ENCODE results near the gene GPLD1.

The GPLD1 gene, protein sequence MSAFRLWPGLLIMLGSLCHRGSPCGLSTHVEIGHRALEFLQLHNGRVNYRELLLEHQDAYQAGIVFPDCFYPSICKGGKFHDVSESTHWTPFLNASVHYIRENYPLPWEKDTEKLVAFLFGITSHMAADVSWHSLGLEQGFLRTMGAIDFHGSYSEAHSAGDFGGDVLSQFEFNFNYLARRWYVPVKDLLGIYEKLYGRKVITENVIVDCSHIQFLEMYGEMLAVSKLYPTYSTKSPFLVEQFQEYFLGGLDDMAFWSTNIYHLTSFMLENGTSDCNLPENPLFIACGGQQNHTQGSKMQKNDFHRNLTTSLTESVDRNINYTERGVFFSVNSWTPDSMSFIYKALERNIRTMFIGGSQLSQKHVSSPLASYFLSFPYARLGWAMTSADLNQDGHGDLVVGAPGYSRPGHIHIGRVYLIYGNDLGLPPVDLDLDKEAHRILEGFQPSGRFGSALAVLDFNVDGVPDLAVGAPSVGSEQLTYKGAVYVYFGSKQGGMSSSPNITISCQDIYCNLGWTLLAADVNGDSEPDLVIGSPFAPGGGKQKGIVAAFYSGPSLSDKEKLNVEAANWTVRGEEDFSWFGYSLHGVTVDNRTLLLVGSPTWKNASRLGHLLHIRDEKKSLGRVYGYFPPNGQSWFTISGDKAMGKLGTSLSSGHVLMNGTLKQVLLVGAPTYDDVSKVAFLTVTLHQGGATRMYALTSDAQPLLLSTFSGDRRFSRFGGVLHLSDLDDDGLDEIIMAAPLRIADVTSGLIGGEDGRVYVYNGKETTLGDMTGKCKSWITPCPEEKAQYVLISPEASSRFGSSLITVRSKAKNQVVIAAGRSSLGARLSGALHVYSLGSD

DNA sequence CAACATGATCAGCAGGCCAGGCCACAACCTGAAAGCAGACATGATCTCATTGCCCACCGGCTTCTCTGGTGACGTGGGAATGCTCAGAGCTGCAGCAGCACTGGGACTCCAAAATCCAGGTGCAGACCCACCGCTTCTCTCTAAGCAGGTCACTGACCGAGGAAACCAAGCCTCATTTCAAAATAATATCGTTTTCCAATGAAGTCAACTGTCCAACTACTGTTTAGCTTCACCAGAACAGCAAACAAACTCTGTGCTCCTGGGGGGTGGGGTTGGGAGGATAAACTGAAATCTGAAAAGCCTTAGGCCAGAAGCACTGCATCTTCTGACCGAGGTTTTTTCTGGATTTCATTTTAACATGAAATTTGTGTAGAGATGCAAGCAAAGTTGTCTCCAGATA is at the start of gene GPLD1:
GPLD1 (minus strand) TSS at position 109 of the 400 bp plus-strand sequence; CDS start at position 42, 67 bp downstream.
- H3K4me3 ChIP-seq (ENCODE audit: control insufficient read depth, low read depth, low read length), result no peak within 1 kb of the TSS
- no peak for DNase-seq (ENCODE audit: low read depth)
- TF ChIP-seq, protein P1, sequence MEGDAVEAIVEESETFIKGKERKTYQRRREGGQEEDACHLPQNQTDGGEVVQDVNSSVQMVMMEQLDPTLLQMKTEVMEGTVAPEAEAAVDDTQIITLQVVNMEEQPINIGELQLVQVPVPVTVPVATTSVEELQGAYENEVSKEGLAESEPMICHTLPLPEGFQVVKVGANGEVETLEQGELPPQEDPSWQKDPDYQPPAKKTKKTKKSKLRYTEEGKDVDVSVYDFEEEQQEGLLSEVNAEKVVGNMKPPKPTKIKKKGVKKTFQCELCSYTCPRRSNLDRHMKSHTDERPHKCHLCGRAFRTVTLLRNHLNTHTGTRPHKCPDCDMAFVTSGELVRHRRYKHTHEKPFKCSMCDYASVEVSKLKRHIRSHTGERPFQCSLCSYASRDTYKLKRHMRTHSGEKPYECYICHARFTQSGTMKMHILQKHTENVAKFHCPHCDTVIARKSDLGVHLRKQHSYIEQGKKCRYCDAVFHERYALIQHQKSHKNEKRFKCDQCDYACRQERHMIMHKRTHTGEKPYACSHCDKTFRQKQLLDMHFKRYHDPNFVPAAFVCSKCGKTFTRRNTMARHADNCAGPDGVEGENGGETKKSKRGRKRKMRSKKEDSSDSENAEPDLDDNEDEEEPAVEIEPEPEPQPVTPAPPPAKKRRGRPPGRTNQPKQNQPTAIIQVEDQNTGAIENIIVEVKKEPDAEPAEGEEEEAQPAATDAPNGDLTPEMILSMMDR (IDR thresholded peaks at IDR 0.05; ENCODE audit: control insufficient read depth, insufficient read depth, low read depth, low read length, missing control alignments), result no peak

DNA sequence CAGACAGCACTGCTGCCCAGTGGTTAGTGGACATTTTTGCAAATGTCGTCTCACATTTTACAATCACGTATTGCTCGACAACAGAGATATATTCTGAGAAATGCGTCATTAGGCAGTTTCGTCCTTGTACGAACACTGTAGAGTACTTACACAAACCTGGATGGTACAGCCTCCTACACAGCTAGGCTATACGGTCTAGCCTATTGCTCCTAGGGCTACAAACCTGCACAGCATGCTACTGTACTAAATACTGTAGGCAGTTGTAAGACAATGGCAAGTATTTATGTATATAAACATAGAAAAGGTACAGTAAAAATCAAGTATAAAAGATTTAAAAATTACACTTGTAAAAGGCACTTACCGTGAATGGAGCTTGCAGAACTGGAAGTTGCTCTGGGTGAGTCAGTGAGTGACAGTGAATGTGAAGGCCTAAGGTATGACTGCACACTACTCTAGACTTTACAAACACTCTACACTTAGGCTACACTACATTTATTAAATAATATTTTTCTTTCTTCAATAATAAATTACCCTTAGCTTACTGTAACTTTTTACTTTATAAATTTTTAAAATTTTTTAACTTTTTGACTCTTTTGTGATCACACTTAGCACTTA is 48.5 kb upstream of the GPLD1 start:
- no peak overlapping the region for H3K4me3 ChIP-seq (ENCODE audit: control insufficient read depth, low read depth, low read length)
- DNase-seq (ENCODE audit: low read depth), result no peak
- TF ChIP-seq, protein P1 (IDR thresholded peaks at IDR 0.05; ENCODE audit: control insufficient read depth, insufficient read depth, low read depth, low read length, missing control alignments), result no peak

DNA sequence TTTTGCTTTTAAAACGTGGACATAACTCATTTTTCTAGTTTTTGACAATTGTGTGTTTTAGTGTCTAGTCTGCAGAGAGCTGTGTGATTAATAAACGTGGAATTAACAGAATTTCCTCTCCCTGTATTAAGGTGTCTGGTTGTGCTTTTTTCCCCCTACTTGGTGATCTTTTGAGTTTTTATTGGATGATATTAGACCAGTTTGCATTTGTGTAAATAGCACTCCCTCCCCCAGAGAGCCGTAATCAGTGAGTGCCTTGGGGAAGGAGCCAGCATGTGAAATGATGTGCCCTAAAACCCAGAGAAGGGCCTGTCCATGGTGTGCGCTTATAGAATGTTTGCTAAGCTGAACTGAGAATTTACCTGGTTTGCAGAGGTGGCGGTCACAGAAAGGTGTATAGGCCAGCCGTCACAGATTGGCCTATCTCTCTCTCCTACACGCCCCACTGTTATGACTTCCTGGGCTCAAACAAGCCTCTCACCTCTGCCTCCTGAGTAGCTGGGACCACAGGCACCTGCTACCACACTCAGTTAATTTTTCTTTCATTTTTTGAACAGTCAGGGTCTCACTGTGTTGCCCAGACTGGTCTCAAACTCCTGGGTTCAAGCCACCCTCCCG is 47.8 kb upstream of the GPLD1 start:
- no peak for DNase-seq (ENCODE audit: low read depth)
- TF ChIP-seq, protein P1 (IDR thresholded peaks at IDR 0.05; ENCODE audit: control insufficient read depth, insufficient read depth, low read depth, low read length, missing control alignments), result no peak
- no peak overlapping the region for H3K4me3 ChIP-seq (ENCODE audit: control insufficient read depth, low read depth, low read length)

GRCh38 chr6:24536466-24536865 is 47.1 kb upstream of the GPLD1 start:
- TF ChIP-seq, protein P1 (IDR thresholded peaks at IDR 0.05; ENCODE audit: control insufficient read depth, insufficient read depth, low read depth, low read length, missing control alignments), result no peak
- no peak for DNase-seq (ENCODE audit: low read depth)
- no peak overlapping the region for H3K4me3 ChIP-seq (ENCODE audit: control insufficient read depth, low read depth, low read length)

- no peak overlapping the region for H3K4me3 ChIP-seq (ENCODE audit: control insufficient read depth, low read depth, low read length)
- DNase-seq (ENCODE audit: low read depth), result no peak
- TF ChIP-seq, protein P1 (IDR thresholded peaks at IDR 0.05; ENCODE audit: control insufficient read depth, insufficient read depth, low read depth, low read length, missing control alignments), result no peak
Observed at GRCh38 chr6:24535210-24535609, 45.8 kb upstream of the GPLD1 start.

GRCh38 chr6:24534329-24534728 is 45.0 kb upstream of the GPLD1 start:
- H3K4me3 ChIP-seq (ENCODE audit: control insufficient read depth, low read depth, low read length), result no peak overlapping the region
- no peak for DNase-seq (ENCODE audit: low read depth)
- TF ChIP-seq, protein P1 (IDR thresholded peaks at IDR 0.05; ENCODE audit: control insufficient read depth, insufficient read depth, low read depth, low read length, missing control alignments), result no peak
